BLaER1 treated with 17β-estradiol and CSF1 and Interleukin-3, amounts not matched to agents 10 nM and 100 nM (cell line): ENCODE results near the gene KRTAP10-2.
"Not testable (repeated sequence)": the region's sequence is repeated elsewhere in the genome, so short reads cannot be mapped to it uniquely, and the experiment has no call there.

Experiments used
- H3K27ac ChIP-seq, 11 experiments: shearing (Covaris generic); formaldehyde crosslinking; 2 replicates each; pipeline ENCODE4 v1.8.1; 2022
- H3K27me3 ChIP-seq, 11 experiments: shearing (Covaris generic); formaldehyde crosslinking; 2 replicates each; pipeline ENCODE4 v1.8.1; 2022
- H3K36me3 ChIP-seq, 11 experiments: shearing (Covaris generic); formaldehyde crosslinking; 2 replicates each; pipeline ENCODE4 v1.8.1; 2022
- H3K4me1 ChIP-seq, 10 experiments: shearing (Covaris generic); formaldehyde crosslinking; 2 replicates each; pipeline ENCODE4 v1.8.1; 2022
- H3K4me2 ChIP-seq, 11 experiments: shearing (Covaris generic); formaldehyde crosslinking; 2 replicates each; pipeline ENCODE4 v1.8.1; 2022
- H3K4me3 ChIP-seq, 10 experiments: shearing (Covaris generic); formaldehyde crosslinking; 2 replicates each; pipeline ENCODE4 v1.8.1; 2022
- H3K9ac ChIP-seq, 11 experiments: shearing (Covaris generic); formaldehyde crosslinking; 2 replicates each; pipeline ENCODE4 v1.8.1; 2022
- H3K9me3 ChIP-seq, 11 experiments: shearing (Covaris generic); formaldehyde crosslinking; replicated peaks in 1 of 11; 2 replicates each; pipeline ENCODE4 v1.8.1; 2022
- H4K20me1 ChIP-seq, 11 experiments: shearing (Covaris generic); formaldehyde crosslinking; 2 replicates each; pipeline ENCODE4 v1.8.1; 2022
- Cebpa-rat ChIP-seq, 11 experiments: shearing (Covaris generic); IDR thresholded peaks; 2 replicates each; pipeline ENCODE4 v1.8.1; 2022

The KRTAP10-2 gene

DNA sequence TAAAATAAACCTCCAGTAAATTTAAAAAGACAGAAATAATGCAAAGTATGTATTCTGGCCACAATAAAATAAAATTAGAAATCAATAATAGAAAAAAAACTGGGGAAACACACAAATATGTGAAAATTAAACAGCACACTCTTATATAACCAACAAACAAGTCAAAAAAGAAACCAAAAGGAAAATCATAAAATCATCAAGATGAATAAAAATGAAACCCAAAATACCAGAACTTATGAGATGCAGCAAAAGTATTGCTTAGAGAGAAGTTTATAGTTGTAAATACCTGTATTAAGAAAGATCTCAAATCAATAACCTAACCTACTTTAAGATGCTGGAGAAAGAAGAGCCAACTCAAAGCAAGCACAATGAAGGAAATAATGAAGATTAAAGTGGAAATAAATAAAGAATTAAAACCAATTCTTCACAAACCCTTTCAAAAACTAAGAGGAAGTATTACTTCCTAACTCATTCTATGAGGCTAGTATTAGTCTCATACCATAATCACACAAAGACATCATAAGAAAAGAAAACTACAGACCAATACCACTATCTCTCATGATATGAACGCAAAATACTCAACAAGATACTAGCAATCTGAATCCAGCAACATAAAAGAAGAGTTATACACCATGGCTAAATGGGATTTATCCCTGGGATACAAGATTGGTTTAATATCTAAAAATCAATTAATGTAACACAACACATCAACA lies 13.7 kb upstream of the KRTAP10-2 start:
- no peaks in the 10 kb centered on the region for H3K27me3 ChIP-seq
- H3K9ac ChIP-seq = no peak overlapping the region
- H3K27ac ChIP-seq = peak overlapping the region in 5 of 11 experiments; percentile 12 to 77 (median 47); a peak in 6 of 22 replicates
- H3K4me2 ChIP-seq = peak overlapping the region in 4 of 11 experiments; percentile 27 to 68 (median 48); a peak in 5 of 22 replicates
- no peaks in the 10 kb centered on the region for H4K20me1 ChIP-seq
- H3K4me1 ChIP-seq = peaks cover 0 to 35% (median 13%) of the 10 kb centered on the region in 10 experiments; a peak in 14 of 20 replicates
- no peak for TF ChIP-seq Cebpa-rat (IDR thresholded peaks at IDR 0.05)
- H3K4me3 ChIP-seq = no peak overlapping the region
- H3K9me3 ChIP-seq = peaks cover 4 to 26% (median 18%) of the 10 kb centered on the region in 11 experiments; a peak in 20 of 22 replicates
- no peaks in the 10 kb centered on the region for H3K36me3 ChIP-seq

GRCh38 chr21:44564099-44564498 lies 12.8 kb upstream of the KRTAP10-2 start:
- Histone ChIP-seq H3K4me3 (no peak overlapping the region), H3K4me2 (peak overlapping the region in 2 of 11 experiments; percentile 55 to 68; a peak in 3 of 22 replicates), H3K9ac (no peak overlapping the region), H3K27me3 (no peaks in the 10 kb centered on the region), H4K20me1 (no peaks in the 10 kb centered on the region), H3K27ac (no peak overlapping the region), H3K4me1 (peaks cover 0 to 35% (median 13%) of the 10 kb centered on the region in 10 experiments; a peak in 14 of 20 replicates), H3K9me3 (peaks cover 13 to 35% (median 27%) of the 10 kb centered on the region in 11 experiments; a peak in 21 of 22 replicates), H3K36me3 (no peaks in the 10 kb centered on the region)
- no peak for TF ChIP-seq Cebpa-rat (IDR thresholded peaks at IDR 0.05)

DNA sequence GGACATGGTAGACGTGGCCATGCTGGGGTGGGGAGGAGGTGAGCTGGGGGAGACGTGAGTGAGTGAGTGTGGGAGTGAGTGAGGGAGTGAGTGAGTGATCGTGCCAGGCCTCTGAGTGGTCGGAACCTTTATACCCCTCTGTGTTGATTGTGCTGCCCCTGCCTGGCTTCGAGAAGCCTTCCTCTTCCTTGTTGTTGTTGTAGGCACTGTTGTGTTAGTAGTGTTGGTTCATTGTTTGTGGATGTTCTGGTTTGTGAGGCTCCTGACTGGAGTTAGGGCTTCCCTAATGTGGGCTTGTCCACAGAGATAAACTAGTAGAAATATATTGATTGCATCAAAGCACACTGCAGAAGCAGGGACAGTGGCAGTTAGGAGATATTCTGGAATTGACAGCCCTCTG lies 7.4 kb upstream of the KRTAP10-2 start, which contains the start of gene KRTAP10-3:
KRTAP10-3 (minus strand) TSS at position 101 of the 400 bp plus-strand sequence; CDS start at position 21, 80 bp downstream.
- Histone ChIP-seq H3K9ac (no peak within 1 kb of the TSS), H3K27ac (no peak within 1 kb of the TSS), H3K4me3 (no peak within 1 kb of the TSS), H3K4me1 (peaks cover 4 to 43% (median 32%) of the 10 kb centered on the region in 10 experiments; a peak in 16 of 20 replicates), H3K4me2 (peak within 1 kb of the TSS in 6 of 11 experiments; percentile 53 to 91 (median 78); a peak in 10 of 22 replicates), H4K20me1 (no peaks in the 10 kb centered on the region), H3K36me3 (no peaks in the 10 kb centered on the region), H3K27me3 (peaks cover 0 to 29% (median 0%) of the 10 kb centered on the region in 11 experiments; a peak in 5 of 22 replicates), H3K9me3 (peaks cover 15 to 38% (median 29%) of the 10 kb centered on the region in 11 experiments; a peak in 21 of 22 replicates)
- TF ChIP-seq Cebpa-rat (IDR thresholded peaks at IDR 0.05) = no peak

DNA sequence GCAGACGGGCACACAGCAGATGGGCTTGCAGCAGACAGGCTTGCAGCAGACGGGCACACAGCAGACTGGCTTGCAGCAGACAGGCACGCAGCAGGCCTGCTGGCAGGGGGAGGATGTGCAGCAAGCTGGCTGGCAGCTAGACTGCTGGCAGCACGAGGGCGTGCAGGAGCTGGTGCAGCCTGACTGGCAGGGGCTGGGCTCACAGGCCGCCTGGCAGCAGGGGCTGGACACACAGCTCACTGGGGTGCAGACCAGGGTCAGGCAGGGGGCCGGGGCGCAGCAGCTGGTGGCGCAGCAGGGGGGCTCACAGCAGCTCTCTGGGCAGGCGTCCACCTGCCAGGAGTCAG lies 7.0 kb upstream of the KRTAP10-2 start:
- H3K9ac ChIP-seq, H3K4me2 ChIP-seq, H4K20me1 ChIP-seq, H3K4me3 ChIP-seq, H3K27ac ChIP-seq, H3K36me3 ChIP-seq: not testable (repeated sequence)
- Histone ChIP-seq H3K9me3 (peaks cover 15 to 36% (median 29%) of the 10 kb centered on the region in 11 experiments; a peak in 21 of 22 replicates), H3K4me1 (peaks cover 4 to 43% (median 32%) of the 10 kb centered on the region in 10 experiments; a peak in 16 of 20 replicates), H3K27me3 (peaks cover 0 to 29% (median 0%) of the 10 kb centered on the region in 11 experiments; a peak in 5 of 22 replicates)

GRCh38 chr21:44557491-44558328 lies 6.4 kb upstream of the KRTAP10-2 start:
- H3K36me3 ChIP-seq = no peaks in the 10 kb centered on the region
- H3K27ac ChIP-seq = no peak overlapping the region
- no peak overlapping the region for H3K4me3 ChIP-seq
- H3K27me3 ChIP-seq = peaks cover 0 to 29% (median 0%) of the 10 kb centered on the region in 11 experiments; a peak in 5 of 22 replicates
- H3K9me3 ChIP-seq = peaks cover 14 to 32% (median 27%) of the 10 kb centered on the region in 11 experiments; a peak in 21 of 22 replicates
- peaks cover 4 to 43% (median 32%) of the 10 kb centered on the region in 10 experiments; a peak in 16 of 20 replicates for H3K4me1 ChIP-seq
- TF ChIP-seq Cebpa-rat (IDR thresholded peaks at IDR 0.05) = no peak
- H4K20me1 ChIP-seq = no peaks in the 10 kb centered on the region
- H3K9ac ChIP-seq = no peak overlapping the region
- H3K4me2 ChIP-seq = peak overlapping the region in 9 of 11 experiments; percentile 19 to 91 (median 76); a peak in 16 of 22 replicates

- TF ChIP-seq Cebpa-rat (IDR thresholded peaks at IDR 0.05) = no peak
- Histone ChIP-seq H3K4me2 (peak overlapping the region in 9 of 11 experiments; percentile 19 to 91 (median 76); a peak in 17 of 22 replicates), H3K9me3 (peaks cover 10 to 23% (median 18%) of the 10 kb centered on the region in 11 experiments; a peak in 21 of 22 replicates), H3K27ac (0 out of 22 replicates have a peak overlapping the region, but pooled peaks of 2 of the 11 experiments have one; percentile 19 to 61), H3K4me3 (no peak overlapping the region), H3K4me1 (peaks cover 4 to 44% (median 34%) of the 10 kb centered on the region in 10 experiments; a peak in 16 of 20 replicates), H3K27me3 (peaks cover 0 to 29% (median 0%) of the 10 kb centered on the region in 11 experiments; a peak in 5 of 22 replicates), H3K36me3 (no peaks in the 10 kb centered on the region), H3K9ac (0 out of 22 replicates have a peak overlapping the region, but pooled peaks of 1 of the 11 experiments have one; percentile 20), H4K20me1 (no peaks in the 10 kb centered on the region)
Measured at GRCh38 chr21:44556879-44557278, 5.6 kb upstream of the KRTAP10-2 start.

DNA sequence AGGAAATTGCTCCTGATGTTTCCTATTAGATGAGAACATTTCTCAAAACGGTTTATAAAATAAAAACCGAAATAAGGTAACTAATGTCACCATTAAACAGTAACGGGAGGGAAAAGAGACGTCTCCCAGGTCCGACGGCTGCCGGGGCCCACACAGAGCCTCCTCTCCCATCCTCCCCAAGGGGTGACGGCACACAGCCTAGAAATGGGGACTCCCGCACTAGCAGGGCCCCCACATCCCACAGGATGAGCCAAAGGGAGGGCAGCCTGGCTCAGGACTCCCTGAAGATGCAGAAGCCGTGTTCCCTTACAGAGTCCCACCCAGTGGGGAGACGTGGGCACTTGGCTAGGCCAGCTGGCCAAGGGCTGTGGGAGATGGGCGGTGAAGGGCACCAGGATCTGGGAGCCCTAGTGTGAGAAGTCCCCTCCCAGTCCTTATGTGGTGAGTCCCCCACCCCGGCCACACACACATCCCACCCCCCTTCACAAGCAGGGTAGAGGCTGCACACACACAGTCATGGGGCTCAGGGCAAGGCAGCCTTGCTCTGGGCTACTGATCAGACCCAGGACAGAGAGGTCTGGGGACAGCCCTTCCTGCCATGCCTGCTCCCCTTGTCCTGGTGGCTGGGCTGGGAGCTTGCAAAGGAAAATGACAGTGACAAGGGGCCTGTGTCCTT lies 4.0 kb upstream of the KRTAP10-2 start:
- no peaks in the 10 kb centered on the region for H4K20me1 ChIP-seq
- peak overlapping the region in 5 of 11 experiments; percentile 3 to 61 (median 53); a peak in 7 of 22 replicates for H3K27ac ChIP-seq
- peaks cover 8 to 18% (median 14%) of the 10 kb centered on the region in 11 experiments; a peak in 19 of 22 replicates for H3K9me3 ChIP-seq
- H3K4me3 ChIP-seq = no peak overlapping the region
- peak overlapping the region in 9 of 11 experiments; percentile 23 to 91 (median 76); a peak in 17 of 22 replicates for H3K4me2 ChIP-seq
- H3K27me3 ChIP-seq = peaks cover 0 to 29% (median 0%) of the 10 kb centered on the region in 11 experiments; a peak in 5 of 22 replicates
- peaks cover 4 to 55% (median 40%) of the 10 kb centered on the region in 10 experiments; a peak in 16 of 20 replicates for H3K4me1 ChIP-seq
- H3K36me3 ChIP-seq = no peaks in the 10 kb centered on the region
- peak overlapping the region in 3 of 11 experiments; percentile 24 to 56 (median 54); a peak in 5 of 22 replicates for H3K9ac ChIP-seq
- no peak for TF ChIP-seq Cebpa-rat (IDR thresholded peaks at IDR 0.05)

DNA sequence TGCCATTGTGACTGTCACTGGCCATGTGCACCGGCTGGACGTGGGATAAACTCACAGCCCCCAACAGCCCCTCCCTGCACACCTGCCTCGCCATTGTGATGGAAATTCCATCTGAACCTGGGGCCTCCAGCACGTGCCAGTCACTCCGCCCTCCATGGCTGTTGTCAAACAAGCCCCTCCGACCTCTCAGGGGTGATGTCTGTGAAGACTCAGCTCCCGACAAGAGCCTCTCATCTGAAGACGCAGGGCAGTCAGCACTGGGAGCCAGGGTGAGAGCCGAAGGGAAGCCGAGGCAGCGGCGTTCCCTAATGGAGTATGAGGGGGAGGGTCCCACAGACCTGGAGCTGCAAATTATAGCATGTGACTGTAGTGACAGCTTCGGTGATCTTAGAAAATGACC lies 1.4 kb upstream of the KRTAP10-2 start:
- Histone ChIP-seq H3K27ac (no peak overlapping the region), H3K4me3 (no peak overlapping the region), H3K9me3 (peaks cover 0 to 4% (median 0%) of the 10 kb centered on the region in 11 experiments; a peak in 3 of 22 replicates), H3K36me3 (no peaks in the 10 kb centered on the region), H3K9ac (no peak overlapping the region), H4K20me1 (no peaks in the 10 kb centered on the region), H3K4me1 (peaks cover 6 to 70% (median 60%) of the 10 kb centered on the region in 10 experiments; a peak in 18 of 20 replicates), H3K27me3 (peaks cover 0 to 27% (median 0%) of the 10 kb centered on the region in 11 experiments; a peak in 5 of 22 replicates), H3K4me2 (no peak overlapping the region)
- no peak for TF ChIP-seq Cebpa-rat (IDR thresholded peaks at IDR 0.05)
